Endodermal cell (in vitro differentiated cells): ENCODE measurements around the gene RNF220. TPM values are rescaled to one million over a fixed set of nuclear protein-coding genes. Genes with fewer than 3 reads are reported as not detected.
"Not testable (repeated sequence)": the region's sequence is repeated elsewhere in the genome, so short reads cannot be mapped to it uniquely, and the experiment has no call there.

Experiments
- DNase-seq: peaks from one replicate; pipeline ENCODE4 v3.0.0-alpha.2; 2017
- H3K27ac ChIP-seq: 2 replicates; pipeline ENCODE4 v1.5.1; 2013; ENCODE audit warnings: mild to moderate bottlenecking, low read depth, low read length, moderate library complexity
- H3K27me3 ChIP-seq: 2 replicates; pipeline ENCODE4 v1.6.1; 2013; ENCODE audit warnings: mild to moderate bottlenecking, low read length, moderate library complexity; ENCODE audit not compliant: insufficient read depth, control insufficient read depth, poor library complexity, severe bottlenecking
- H3K36me3 ChIP-seq: 2 replicates; pipeline ENCODE4 v1.7.0; 2013; ENCODE audit warnings: mild to moderate bottlenecking, low read length, moderate library complexity; ENCODE audit not compliant: control insufficient read depth, insufficient read depth
- H3K4me1 ChIP-seq: one replicate; pipeline ENCODE4 v1.7.0; 2013; ENCODE audit warnings: low read length; ENCODE audit not compliant: control insufficient read depth, insufficient read depth
- H3K4me3 ChIP-seq: 2 replicates; pipeline ENCODE4 v1.5.1; 2013; ENCODE audit warnings: mild to moderate bottlenecking, low read length, moderate library complexity
- H3K9ac ChIP-seq: 2 replicates; pipeline ENCODE4 v1.6.1; 2013; ENCODE audit warnings: mild to moderate bottlenecking, low read length, moderate library complexity; ENCODE audit not compliant: poor library complexity, severe bottlenecking; ENCODE audit errors: extremely low read depth
- H3K9me3 ChIP-seq: 2 replicates; pipeline ENCODE4 v1.6.1; 2013; ENCODE audit warnings: mild to moderate bottlenecking, low read length, moderate library complexity; ENCODE audit not compliant: control insufficient read depth
- H3K27ac Mint-ChIP-seq: 2 replicates; pipeline ENCODE4 v1.8.0; 2020; ENCODE audit warnings: mixed read lengths
- H3K27me3 Mint-ChIP-seq: 2 replicates; pipeline ENCODE4 v1.8.0; 2021; ENCODE audit warnings: mild to moderate bottlenecking, mixed read lengths; ENCODE audit not compliant: insufficient read depth
- H3K36me3 Mint-ChIP-seq: 2 replicates; pipeline ENCODE4 v1.8.0; 2020; ENCODE audit warnings: low read depth, mixed read lengths
- H3K4me1 Mint-ChIP-seq: 2 replicates; pipeline ENCODE4 v1.8.0; 2020; ENCODE audit warnings: mixed read lengths
- H3K4me3 Mint-ChIP-seq: 2 replicates; pipeline ENCODE4 v1.8.0; 2020; ENCODE audit warnings: mild to moderate bottlenecking, moderate library complexity, mixed read lengths
- H3K9me3 Mint-ChIP-seq: 2 replicates; pipeline ENCODE4 v1.8.0; 2020; ENCODE audit warnings: mild to moderate bottlenecking, mixed read lengths
- CTCF ChIP-seq: fragments of 200-600 bp; sonication (generic); conservative IDR thresholded peaks from 2 replicates; pipeline ENCODE4 v1.5.0; 2021; ENCODE audit warnings: antibody characterized with exemption, mild to moderate bottlenecking
- WGBS, 2 experiments: methylation state at CpG; one replicate each; pipeline versions ENCODE4 v1.1.5 to v1.1.7; 2013; ENCODE audit warnings: missing lambda C conversion rate in 2 of 2, mixed read lengths in 1 of 2; ENCODE audit not compliant: insufficient coverage in 1 of 2, insufficient read length in 1 of 2; 5-methylcytosine and 5-hydroxymethylcytosine counted together
- total RNA-seq, 2 donors: library from RNA; stranded (reverse); fragmentation: NEBNext Ultra II Directional in 1 of 2; extraction: Animal tissue kit (Norgen Biotek cat#: 25700) in 1 of 2; gene quantifications; 2 replicates in 1 of 2; 3 replicates in 1 of 2; pipeline ENCODE4 v1.2.1, GENCODE V29; 2021

RNF220 gene
- total RNA-seq, 2 donors from 2014 or later: 94.6 to 95.5 TPM

GRCh38 chr1:44559913-44560312 lies 154.9 kb downstream of the RNF220 start:
- H3K27ac ChIP-seq: no peak overlapping the region
- no peaks in the 10 kb centered on the region for H3K36me3 Mint-ChIP-seq
- H3K9ac ChIP-seq: no peak overlapping the region
- no peaks in the 10 kb centered on the region for H3K9me3 Mint-ChIP-seq
- H3K27me3 Mint-ChIP-seq: peaks cover 47% of the 10 kb centered on the region
- H3K36me3 ChIP-seq: no peaks in the 10 kb centered on the region
- H3K4me3 Mint-ChIP-seq: no peak overlapping the region
- no peak overlapping the region for H3K4me3 ChIP-seq
- no peak for DNase-seq
- H3K27ac Mint-ChIP-seq: no peak overlapping the region
- peaks cover 18% of the 10 kb centered on the region for H3K27me3 ChIP-seq
- H3K4me1 Mint-ChIP-seq: peaks cover 6% of the 10 kb centered on the region
- H3K9me3 ChIP-seq: no peaks in the 10 kb centered on the region
- WGBS, 2 experiments: 95 to 96% methylated on average over 4 to 6 of the region's 6 CpGs
- H3K4me1 ChIP-seq: no peaks in the 10 kb centered on the region
- TF ChIP-seq CTCF: no peak

DNA sequence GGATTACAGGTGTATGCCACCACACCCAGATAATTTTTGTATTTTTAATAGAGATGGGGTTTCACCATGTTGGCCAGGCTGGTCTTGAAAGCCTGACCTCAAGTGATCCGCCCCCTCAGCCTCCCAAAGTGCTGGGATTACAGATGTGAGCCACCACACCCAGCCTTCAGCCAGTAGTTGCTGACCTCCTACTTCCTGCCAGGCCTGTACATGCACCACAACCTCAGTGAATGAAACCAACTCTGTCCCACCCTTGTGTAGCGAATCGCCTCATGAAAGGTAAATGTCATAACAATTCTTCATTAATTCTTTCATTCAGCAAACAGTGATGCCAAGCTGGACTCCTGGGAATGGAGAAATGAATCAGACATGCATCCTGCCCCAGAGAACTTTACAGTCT lies 155.6 kb downstream of the RNF220 start:
- H3K36me3 ChIP-seq, H3K27ac ChIP-seq, H3K4me3 ChIP-seq, DNase-seq, H3K4me3 Mint-ChIP-seq, H3K9me3 Mint-ChIP-seq, H3K9me3 ChIP-seq, H3K27ac Mint-ChIP-seq, H3K4me1 ChIP-seq, H3K36me3 Mint-ChIP-seq, H3K9ac ChIP-seq: not testable (repeated sequence)
- H3K27me3 ChIP-seq: peaks cover 16% of the 10 kb centered on the region
- Mint-ChIP-seq H3K27me3 (peaks cover 49% of the 10 kb centered on the region), H3K4me1 (peaks cover 11% of the 10 kb centered on the region)
- WGBS, 2 experiments: 95 to 100% methylated on average over 2 to 3 of the region's 3 CpGs

- no peak overlapping the region for H3K9ac ChIP-seq
- DNase-seq: no peak
- no peaks in the 10 kb centered on the region for H3K36me3 Mint-ChIP-seq
- H3K36me3 ChIP-seq: no peaks in the 10 kb centered on the region
- peaks cover 68% of the 10 kb centered on the region for H3K27me3 Mint-ChIP-seq
- no peak for TF ChIP-seq CTCF
- no peaks in the 10 kb centered on the region for H3K9me3 ChIP-seq
- H3K27me3 ChIP-seq: peaks cover 31% of the 10 kb centered on the region
- H3K9me3 Mint-ChIP-seq: no peaks in the 10 kb centered on the region
- H3K27ac ChIP-seq: no peak overlapping the region
- no peak overlapping the region for H3K4me3 ChIP-seq
- H3K4me3 Mint-ChIP-seq: no peak overlapping the region
- WGBS, 2 experiments: 57 to 86% methylated on average over 1 to 5 of the region's 5 CpGs
- H3K4me1 Mint-ChIP-seq: peaks cover 7% of the 10 kb centered on the region
- no peaks in the 10 kb centered on the region for H3K4me1 ChIP-seq
- H3K27ac Mint-ChIP-seq: no peak overlapping the region
These were observed 160.2 kb downstream of the RNF220 start for GRCh38 chr1:44565259-44565750.

DNA sequence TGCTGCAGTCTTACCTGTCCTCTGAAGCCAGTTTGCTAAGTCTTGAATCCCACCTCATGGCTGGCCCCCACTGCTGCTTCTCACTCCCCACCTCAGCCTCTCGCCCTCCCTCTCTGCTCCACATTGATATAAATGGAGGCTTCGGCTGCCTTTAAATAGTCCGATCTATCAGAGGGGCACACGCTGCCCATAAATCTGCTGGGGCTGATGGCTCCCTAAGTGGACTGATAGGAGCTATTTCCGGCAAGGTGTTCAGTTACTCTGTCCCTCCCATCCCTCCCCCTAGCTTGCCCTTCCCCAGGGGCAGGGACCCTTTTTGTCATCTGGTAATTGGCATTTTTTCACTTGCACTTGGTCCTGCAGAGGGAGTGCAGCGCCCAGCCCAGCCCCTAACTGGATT lies 160.8 kb downstream of the RNF220 start:
- H3K27me3 ChIP-seq: peaks cover 31% of the 10 kb centered on the region
- WGBS, 2 experiments: 89 to 91% methylated on average over 4 to 6 of the region's 6 CpGs

More for the DNA sequence above, 160.8 kb downstream of the RNF220 start:
- no peak for TF ChIP-seq CTCF
- Histone ChIP-seq H3K36me3 (no peaks in the 10 kb centered on the region), H3K27ac (no peak overlapping the region), H3K4me1 (no peaks in the 10 kb centered on the region), H3K4me3 (no peak overlapping the region), H3K9ac (no peak overlapping the region), H3K9me3 (no peaks in the 10 kb centered on the region)
- Mint-ChIP-seq H3K27me3 (peaks cover 66% of the 10 kb centered on the region), H3K27ac (no peak overlapping the region), H3K9me3 (no peaks in the 10 kb centered on the region), H3K4me3 (no peak overlapping the region), H3K36me3 (no peaks in the 10 kb centered on the region), H3K4me1 (peaks cover 7% of the 10 kb centered on the region)
- DNase-seq: no peak
